OCI-LY1 (cell line): ENCODE results near the gene ARID3A.

Source experiments
- EZH2 ChIP-seq: fragments of 200-600 bp; sonication (generic), shearing (Covaris generic); IDR thresholded peaks from 2 replicates; pipeline ENCODE4 v1.8.0; 2017; ENCODE audit warnings: borderline replicate concordance, mixed run types, mild to moderate bottlenecking, antibody characterized with exemption, low read length, moderate library complexity, mixed read lengths
- TF ChIP-seq, protein P1 (sequence below): fragments of 200-600 bp; sonication (generic), shearing (Covaris generic); IDR thresholded peaks from 2 replicates; pipeline ENCODE4 v1.5.1; 2017; ENCODE audit warnings: mild to moderate bottlenecking, antibody characterized with exemption, low read length, moderate library complexity, mixed read lengths

DNA sequence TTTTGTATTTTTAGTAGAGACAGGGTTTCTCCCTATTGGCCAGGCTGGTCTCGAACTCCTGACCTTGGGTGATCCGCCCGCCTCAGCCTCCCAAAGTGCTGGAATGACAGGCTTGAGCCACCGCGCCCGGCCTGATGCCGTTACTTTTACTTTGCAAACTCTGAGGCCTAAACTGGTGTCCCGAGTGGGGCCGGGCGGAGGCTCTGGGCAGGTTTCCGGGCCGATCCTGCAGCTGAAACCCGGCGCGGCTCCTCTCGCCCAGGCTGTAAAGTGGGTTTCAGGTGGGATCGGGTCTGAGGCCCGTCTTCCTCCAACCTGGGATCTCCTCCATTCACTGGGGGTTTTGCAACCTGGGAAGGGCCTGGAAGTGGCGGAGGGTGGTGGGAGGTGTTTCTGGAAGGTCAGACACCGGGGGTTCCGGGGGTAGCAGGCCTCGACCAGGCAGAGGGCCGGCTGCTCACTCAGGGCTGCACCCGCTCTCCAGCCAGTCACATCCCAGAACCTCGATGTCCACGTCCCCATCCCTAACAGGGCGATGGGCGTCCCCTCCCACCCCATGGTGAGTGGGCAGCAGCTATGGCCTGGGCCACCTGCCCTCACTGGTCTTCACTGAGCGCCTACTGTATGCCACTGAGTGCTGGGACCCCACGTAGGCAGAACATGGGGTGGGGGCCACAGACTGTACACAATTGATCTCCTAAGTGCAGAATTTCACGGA is 37.0 kb downstream of the ARID3A start:
- no peak for TF ChIP-seq EZH2
- TF ChIP-seq, protein P1, sequence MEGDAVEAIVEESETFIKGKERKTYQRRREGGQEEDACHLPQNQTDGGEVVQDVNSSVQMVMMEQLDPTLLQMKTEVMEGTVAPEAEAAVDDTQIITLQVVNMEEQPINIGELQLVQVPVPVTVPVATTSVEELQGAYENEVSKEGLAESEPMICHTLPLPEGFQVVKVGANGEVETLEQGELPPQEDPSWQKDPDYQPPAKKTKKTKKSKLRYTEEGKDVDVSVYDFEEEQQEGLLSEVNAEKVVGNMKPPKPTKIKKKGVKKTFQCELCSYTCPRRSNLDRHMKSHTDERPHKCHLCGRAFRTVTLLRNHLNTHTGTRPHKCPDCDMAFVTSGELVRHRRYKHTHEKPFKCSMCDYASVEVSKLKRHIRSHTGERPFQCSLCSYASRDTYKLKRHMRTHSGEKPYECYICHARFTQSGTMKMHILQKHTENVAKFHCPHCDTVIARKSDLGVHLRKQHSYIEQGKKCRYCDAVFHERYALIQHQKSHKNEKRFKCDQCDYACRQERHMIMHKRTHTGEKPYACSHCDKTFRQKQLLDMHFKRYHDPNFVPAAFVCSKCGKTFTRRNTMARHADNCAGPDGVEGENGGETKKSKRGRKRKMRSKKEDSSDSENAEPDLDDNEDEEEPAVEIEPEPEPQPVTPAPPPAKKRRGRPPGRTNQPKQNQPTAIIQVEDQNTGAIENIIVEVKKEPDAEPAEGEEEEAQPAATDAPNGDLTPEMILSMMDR: no peak
